PC-9 (cell line): ENCODE measurements around the gene JOSD2. TPM values are rescaled to one million over a fixed set of nuclear protein-coding genes. Genes with fewer than 3 reads are reported as not detected.

ENCODE experiments used
- BruUV-seq: library from RNA; stranded (reverse); fragments of 400-500 nt; replicated peaks from 2 replicates; lab custom pipeline; 2021; lab: Mats Ljungman, UMichigan
- CTCF ChIA-PET: fragments of 300-600 bp; sonication (Branson Sonifier 250); formaldehyde crosslinking; loops from one replicate; lab custom pipeline; 2022; ENCODE audit warnings: antibody characterized with exemption; lab: Charles Lee
- POLR2A ChIA-PET: fragments of 300-600 bp; sonication (Branson Sonifier 250); formaldehyde crosslinking; loops from one replicate; lab custom pipeline; 2022; ENCODE audit warnings: antibody characterized with exemption; ENCODE audit not compliant: unreplicated experiment; lab: Charles Lee
- DNase-seq, 2 experiments: peaks; one replicate each; pipeline versions ENCODE4 v3.0.0 to v3.0.0-alpha.2; 2015 to 2022; ENCODE audit warnings: mixed read lengths in 1 of 2
- H2AFZ ChIP-seq: fragments of 200-600 bp; sonication (generic); 2 replicates; pipeline ENCODE4 v1.8.1; 2017; ENCODE audit warnings: antibody characterized with exemption
- H3F3A ChIP-seq: fragments of 200-600 bp; sonication (generic); 2 replicates; pipeline ENCODE4 v1.8.1; 2017; ENCODE audit warnings: antibody characterized with exemption, mild to moderate bottlenecking, low read depth; ENCODE audit not compliant: insufficient read depth
- H3K27ac ChIP-seq: fragments of 200-600 bp; sonication (generic); 2 replicates; pipeline ENCODE4 v1.6.1; 2016; ENCODE audit warnings: mixed run types
- H3K27me3 ChIP-seq: fragments of 200-600 bp; sonication (generic); 2 replicates; pipeline ENCODE4 v1.6.1; 2016; ENCODE audit warnings: low read depth, mixed run types; ENCODE audit not compliant: insufficient read depth
- H3K36me3 ChIP-seq: fragments of 200-600 bp; sonication (generic); 2 replicates; pipeline ENCODE4 v1.6.1; 2016; ENCODE audit warnings: low read depth, mixed run types
- H3K4me1 ChIP-seq: fragments of 200-600 bp; sonication (generic); replicated peaks from 2 replicates; pipeline ENCODE4 v1.6.1; 2016; ENCODE audit warnings: mixed run types; ENCODE audit not compliant: insufficient read depth
- H3K4me2 ChIP-seq: fragments of 200-600 bp; sonication (generic); 2 replicates; pipeline ENCODE4 v1.6.1; 2017; ENCODE audit warnings: mixed run types
- H3K4me3 ChIP-seq: fragments of 200-600 bp; sonication (generic); 2 replicates; pipeline ENCODE4 v1.6.1; 2016; ENCODE audit warnings: mixed run types
- H3K79me2 ChIP-seq: fragments of 200-600 bp; sonication (generic); 2 replicates; pipeline ENCODE4 v1.6.1; 2017; ENCODE audit warnings: low read depth, mixed run types
- H3K9me2 ChIP-seq: fragments of 200-600 bp; sonication (generic); 2 replicates; pipeline ENCODE4 v1.8.1; 2017; ENCODE audit warnings: mild to moderate bottlenecking; ENCODE audit not compliant: insufficient read depth
- H3K9me3 ChIP-seq: fragments of 200-600 bp; sonication (generic); 2 replicates; pipeline ENCODE4 v1.8.1; 2016; ENCODE audit warnings: low read depth; ENCODE audit not compliant: insufficient read depth
- H4K20me1 ChIP-seq: fragments of 200-600 bp; sonication (generic); 2 replicates; pipeline ENCODE4 v1.8.1; 2017; ENCODE audit not compliant: insufficient read depth
- EZH2 ChIP-seq: fragments of 200-600 bp; sonication (generic); IDR thresholded peaks from 2 replicates; pipeline ENCODE4 v1.8.0; 2017; ENCODE audit warnings: antibody characterized with exemption, low read depth
- intact Hi-C: fragments of 100-400 bp; cut with micrococcal nuclease; formaldehyde crosslinking; loops from one replicate; pipeline ENCODE4 v1.10.0; 2022; ENCODE audit not compliant: unreplicated experiment
- total RNA-seq: library from RNA; stranded (reverse); gene quantifications from 2 replicates; pipeline ENCODE4 v1.2.3, GENCODE V29; 2021
- TF ChIP-seq, protein P1 (sequence below): fragments of 200-600 bp; sonication (generic); conservative IDR thresholded peaks from 2 replicates; pipeline ENCODE4 v1.6.1; 2017; ENCODE audit warnings: mixed run types, antibody characterized with exemption, mild to moderate bottlenecking, moderate library complexity

Gene JOSD2
- total RNA-seq, 1 experiment from 2014 or later: 44.3 TPM

DNA sequence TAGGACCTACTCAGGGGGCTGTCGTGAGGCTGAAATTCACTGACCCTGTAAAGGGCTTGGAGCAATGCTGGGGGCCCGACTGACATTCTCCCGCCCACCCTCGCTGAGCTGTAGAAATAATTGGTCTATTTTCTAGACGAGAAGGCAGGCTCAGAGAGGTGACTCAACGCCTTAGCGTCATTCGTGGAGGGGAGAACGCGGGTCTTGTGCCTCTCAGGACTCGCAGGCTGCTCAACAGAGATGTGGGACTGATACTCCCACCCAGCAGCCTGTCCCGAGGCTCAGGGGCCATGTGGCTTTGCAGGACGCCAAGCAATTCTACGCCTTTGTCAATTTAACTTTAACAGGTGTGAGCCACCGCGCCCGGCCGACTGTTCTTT is 26.3 kb upstream of the JOSD2 start:
- H3K9me2 ChIP-seq: no peaks in the 10 kb centered on the region
- intact Hi-C loops: loop anchor here (1.0 to 10.0 kb wide), 5 partner anchors 172 to 632 kb away; partner anchors contain the start of gene NAPSA
- H4K20me1 ChIP-seq: no peaks in the 10 kb centered on the region
- H3K4me2 ChIP-seq: no peak overlapping the region
- ChIA-PET CTCF (interaction anchor here (1.4 kb wide), 1 partner anchor 19 kb away, joined by 3 read pairs; no protein-coding TSS in a partner anchor), POLR2A (no interaction called here)
- peaks cover 3% of the 10 kb centered on the region; the same call in 1 of the 2 replicates for H3K9me3 ChIP-seq
- DNase-seq: no peak
- no TSS peak for BruUV-seq
- no peak for TF ChIP-seq EZH2
- TF ChIP-seq, protein P1, sequence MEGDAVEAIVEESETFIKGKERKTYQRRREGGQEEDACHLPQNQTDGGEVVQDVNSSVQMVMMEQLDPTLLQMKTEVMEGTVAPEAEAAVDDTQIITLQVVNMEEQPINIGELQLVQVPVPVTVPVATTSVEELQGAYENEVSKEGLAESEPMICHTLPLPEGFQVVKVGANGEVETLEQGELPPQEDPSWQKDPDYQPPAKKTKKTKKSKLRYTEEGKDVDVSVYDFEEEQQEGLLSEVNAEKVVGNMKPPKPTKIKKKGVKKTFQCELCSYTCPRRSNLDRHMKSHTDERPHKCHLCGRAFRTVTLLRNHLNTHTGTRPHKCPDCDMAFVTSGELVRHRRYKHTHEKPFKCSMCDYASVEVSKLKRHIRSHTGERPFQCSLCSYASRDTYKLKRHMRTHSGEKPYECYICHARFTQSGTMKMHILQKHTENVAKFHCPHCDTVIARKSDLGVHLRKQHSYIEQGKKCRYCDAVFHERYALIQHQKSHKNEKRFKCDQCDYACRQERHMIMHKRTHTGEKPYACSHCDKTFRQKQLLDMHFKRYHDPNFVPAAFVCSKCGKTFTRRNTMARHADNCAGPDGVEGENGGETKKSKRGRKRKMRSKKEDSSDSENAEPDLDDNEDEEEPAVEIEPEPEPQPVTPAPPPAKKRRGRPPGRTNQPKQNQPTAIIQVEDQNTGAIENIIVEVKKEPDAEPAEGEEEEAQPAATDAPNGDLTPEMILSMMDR: no peak
- no peak overlapping the region for H3K27ac ChIP-seq
- peaks cover 72% of the 10 kb centered on the region for H3K27me3 ChIP-seq
- no peaks in the 10 kb centered on the region for H3K36me3 ChIP-seq
- no peaks in the 10 kb centered on the region for H3K79me2 ChIP-seq
- no peak overlapping the region for H2AFZ ChIP-seq
- no peak overlapping the region for H3K4me3 ChIP-seq
- no peaks in the 10 kb centered on the region for H3K4me1 ChIP-seq
- H3F3A ChIP-seq: no peaks in the 10 kb centered on the region

DNA sequence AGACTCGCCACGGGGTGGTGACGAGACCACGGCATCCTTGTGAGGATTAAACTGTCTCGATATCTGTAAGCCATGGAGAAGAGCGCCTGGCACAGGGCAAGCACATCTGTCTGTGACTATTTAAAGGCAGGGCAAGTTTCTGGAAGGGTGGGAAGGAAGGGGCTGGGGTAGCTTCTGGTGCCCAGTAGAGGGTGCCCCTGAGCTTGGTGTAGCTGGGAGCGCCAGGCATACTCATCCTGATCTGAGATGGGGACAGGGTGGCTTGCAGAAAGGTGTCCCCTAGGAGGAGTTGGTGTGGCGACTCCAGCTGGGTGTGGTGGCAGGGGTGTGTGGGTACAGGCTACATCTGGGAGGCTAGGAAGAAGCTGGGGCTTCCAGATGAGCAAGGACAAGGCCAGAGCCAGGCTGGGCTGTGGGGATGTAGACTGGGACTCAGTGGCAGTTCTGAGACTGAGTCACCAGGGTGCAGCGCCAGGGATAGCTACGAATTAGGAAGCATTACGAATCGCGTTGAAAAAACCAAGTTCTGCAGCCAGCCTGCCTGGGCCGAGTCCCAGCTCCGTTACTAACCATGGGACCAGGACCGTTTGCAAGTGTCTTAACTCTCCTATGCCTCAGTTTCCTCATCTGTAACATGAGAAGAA is 25.8 kb upstream of the JOSD2 start:
- Histone ChIP-seq H3K4me2 (no peak overlapping the region), H3K9me3 (peaks cover 3% of the 10 kb centered on the region; the same call in 1 of the 2 replicates), H3K27me3 (peaks cover 76% of the 10 kb centered on the region), H4K20me1 (no peaks in the 10 kb centered on the region), H3K9me2 (no peaks in the 10 kb centered on the region), H3K4me3 (no peak overlapping the region), H3K36me3 (no peaks in the 10 kb centered on the region), H2AFZ (no peak overlapping the region), H3K27ac (no peak overlapping the region), H3K4me1 (no peaks in the 10 kb centered on the region), H3K79me2 (no peaks in the 10 kb centered on the region), H3F3A (no peaks in the 10 kb centered on the region)
- ChIA-PET POLR2A (no interaction called here), CTCF (no interaction called here)
- TF ChIP-seq, protein P1: no peak
- TF ChIP-seq EZH2: no peak
- no peak for DNase-seq
- intact Hi-C loops: loop anchor here (1.0 to 10.0 kb wide), 5 partner anchors 172 to 632 kb away; partner anchors contain the start of gene NAPSA
- BruUV-seq: no TSS peak

DNA sequence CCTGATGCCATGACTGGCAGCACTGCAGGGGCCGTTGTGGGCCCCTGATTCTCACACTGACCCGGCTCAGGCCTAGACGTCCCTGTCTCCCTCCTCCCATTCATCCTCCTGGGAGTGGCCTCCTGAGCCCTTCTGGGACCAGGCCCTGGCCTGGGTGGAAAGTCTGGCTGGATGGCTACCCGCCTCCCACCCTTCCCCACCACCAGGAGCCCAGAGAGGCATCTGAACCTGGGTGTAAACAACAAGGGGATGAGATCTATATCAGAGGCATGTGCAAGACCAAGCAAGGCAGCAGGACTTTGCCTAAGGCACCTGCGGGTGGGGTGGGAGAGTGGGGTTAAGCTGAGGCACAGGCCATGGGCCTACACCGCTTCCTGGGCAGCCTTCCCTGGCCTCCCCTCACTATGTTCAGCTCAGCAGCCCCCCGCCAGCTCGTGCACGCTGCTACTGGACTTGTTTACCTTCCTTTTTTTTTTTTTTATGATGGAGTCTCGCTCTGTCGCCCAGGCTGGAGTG is 24.7 kb upstream of the JOSD2 start:
- Histone ChIP-seq H3K79me2 (no peaks in the 10 kb centered on the region), H3K9me3 (peaks cover 3% of the 10 kb centered on the region; the same call in 1 of the 2 replicates), H3K36me3 (no peaks in the 10 kb centered on the region), H4K20me1 (no peaks in the 10 kb centered on the region), H3K4me2 (no peak overlapping the region), H2AFZ (no peak overlapping the region), H3K9me2 (no peaks in the 10 kb centered on the region), H3K4me3 (no peak overlapping the region), H3K4me1 (no peaks in the 10 kb centered on the region), H3K27me3 (peaks cover 81% of the 10 kb centered on the region), H3F3A (no peaks in the 10 kb centered on the region), H3K27ac (no peak overlapping the region)
- BruUV-seq: no TSS peak
- POLR2A ChIA-PET: no interaction called here
- no peak for DNase-seq
- no peak for TF ChIP-seq EZH2
- CTCF ChIA-PET: no interaction called here
- intact Hi-C loops: loop anchor here (2.0 to 10.0 kb wide), 4 partner anchors 171 to 633 kb away; partner anchors contain the start of gene NAPSA
